Right atrium auricular region (tissue), 2 donors: ENCODE results near the gene ARL14EPL. TPM values are rescaled to one million over a fixed set of nuclear protein-coding genes. Genes with fewer than 3 reads are reported as not detected.
"Not testable (repeated sequence)": the region's sequence is repeated elsewhere in the genome, so short reads cannot be mapped to it uniquely, and the experiment has no call there.

ENCODE experiments used
- DNase-seq: peaks from one replicate; pipeline ENCODE4 v3.0.0-alpha.2; 2019; ENCODE audit warnings: low spot score
- H3K27ac ChIP-seq, 2 donors: fragments of 200-600 bp; sonication (generic); 1 replicate in 1 of 2; 2 replicates in 1 of 2; pipeline ENCODE4 v1.5.1; 2016 to 2019
- H3K27me3 ChIP-seq, 2 donors: fragments of 200-600 bp; sonication (generic); one replicate each; pipeline versions ENCODE4 v1.5.1 to v1.6.0; 2017 to 2019
- H3K36me3 ChIP-seq: fragments of 200-600 bp; sonication (generic); one replicate; pipeline ENCODE4 v1.5.1; 2016
- H3K4me1 ChIP-seq, 2 donors: fragments of 200-600 bp; sonication (generic); one replicate each; pipeline versions ENCODE4 v1.5.1 to v1.6.0; 2017 to 2019
- H3K4me3 ChIP-seq, 2 donors: fragments of 200-600 bp; sonication (generic); 1 replicate in 1 of 2; 2 replicates in 1 of 2; pipeline ENCODE4 v1.5.1; 2017 to 2019; ENCODE audit warnings: mild to moderate bottlenecking in 1 of 2, moderate library complexity in 1 of 2
- H3K9me3 ChIP-seq, 2 donors: fragments of 200-600 bp; sonication (generic); one replicate each; pipeline ENCODE4 v1.5.1; 2019
- CTCF ChIP-seq, 2 donors: fragments of 200-600 bp; sonication (generic); IDR thresholded peaks; one replicate each; pipeline ENCODE4 v1.5.1; 2019; ENCODE audit warnings: antibody characterized with exemption in 2 of 2
- total RNA-seq, 2 donors: library from RNA; depleted of rRNA; stranded (reverse); fragments of >200 nt; gene quantifications; one replicate each; pipeline ENCODE4 v1.1.0, GENCODE V29; 2016

ARL14EPL gene
- total RNA-seq, 2 donors from 2014 or later = not detected

- peaks cover 0 to 15% of the 10 kb centered on the region in 2 donors for H3K4me1 ChIP-seq
- no peaks in the 10 kb centered on the region for H3K9me3 ChIP-seq
- H3K27me3 ChIP-seq = no peaks in the 10 kb centered on the region
- H3K4me3 ChIP-seq = no peak overlapping the region
- DNase-seq = no peak
- no peak for TF ChIP-seq CTCF (IDR thresholded peaks at IDR 0.05)
- H3K27ac ChIP-seq = no peak overlapping the region
- H3K36me3 ChIP-seq = peaks cover 15% of the 10 kb centered on the region
Measured at GRCh38 chr5:116088062-116088461, 55.8 kb downstream of the ARL14EPL start.

- no peaks in the 10 kb centered on the region for H3K9me3 ChIP-seq
- H3K4me1 ChIP-seq = peaks cover 0 to 9% of the 10 kb centered on the region in 2 donors
- peak overlapping the region; percentile 2 to 61 for H3K27ac ChIP-seq
- H3K27me3 ChIP-seq = no peaks in the 10 kb centered on the region
- peaks cover 38% of the 10 kb centered on the region for H3K36me3 ChIP-seq
- no peak for TF ChIP-seq CTCF (IDR thresholded peaks at IDR 0.05)
- DNase-seq = no peak
- H3K4me3 ChIP-seq = no peak overlapping the region
Measured at GRCh38 chr5:116090302-116090701, 58.0 kb downstream of the ARL14EPL start.

GRCh38 chr5:116091416-116091815 lies 59.1 kb downstream of the ARL14EPL start:
- Histone ChIP-seq H3K4me1 (peaks cover 0 to under 1% of the 10 kb centered on the region in 2 donors), H3K27me3 (no peaks in the 10 kb centered on the region), H3K4me3 (no peak overlapping the region), H3K9me3 (no peaks in the 10 kb centered on the region), H3K36me3 (peaks cover 45% of the 10 kb centered on the region), H3K27ac (no peak overlapping the region)
- no peak for TF ChIP-seq CTCF (IDR thresholded peaks at IDR 0.05)
- DNase-seq = no peak

GRCh38 chr5:116097301-116097700 lies 65.0 kb downstream of the ARL14EPL start:
- DNase-seq = no peak
- Histone ChIP-seq H3K27me3 (no peaks in the 10 kb centered on the region), H3K9me3 (no peaks in the 10 kb centered on the region), H3K4me3 (no peak overlapping the region), H3K4me1 (no peaks in the 10 kb centered on the region), H3K27ac (no peak overlapping the region), H3K36me3 (peaks cover 38% of the 10 kb centered on the region)
- no peak for TF ChIP-seq CTCF (IDR thresholded peaks at IDR 0.05)

- Histone ChIP-seq H3K36me3 (peaks cover 21% of the 10 kb centered on the region), H3K9me3 (peaks cover 0 to 4% of the 10 kb centered on the region in 2 donors), H3K27me3 (no peaks in the 10 kb centered on the region), H3K4me1 (no peaks in the 10 kb centered on the region), H3K4me3 (no peak overlapping the region), H3K27ac (no peak overlapping the region)
- TF ChIP-seq CTCF (IDR thresholded peaks at IDR 0.05) = no peak
- no peak for DNase-seq
Measured at GRCh38 chr5:116098998-116099397, 66.7 kb downstream of the ARL14EPL start.

GRCh38 chr5:116104941-116105340 lies 72.7 kb downstream of the ARL14EPL start:
- not testable (repeated sequence) for H3K4me3 ChIP-seq, H3K27me3 ChIP-seq, H3K9me3 ChIP-seq, DNase-seq, H3K4me1 ChIP-seq, H3K27ac ChIP-seq, H3K36me3 ChIP-seq

Other genes starting within 250 kb of the ARL14EPL start
- 10 to 100 TPM; 24.7 to 66.0 TPM for gene CDO1, start 215.8 kb upstream of the ARL14EPL start, total RNA-seq
- 10 to 100 TPM; 15.7 to 19.4 TPM for gene ATG12, start 190.9 kb upstream of the ARL14EPL start, total RNA-seq
- 10 to 100 TPM; 50.1 to 63.4 TPM for gene AP3S1, start 190.5 kb upstream of the ARL14EPL start, total RNA-seq
- under 1 TPM; 0.19 to 0.39 TPM for gene LVRN, start 70.0 kb upstream of the ARL14EPL start, total RNA-seq
- gene COMMD10, start 52.6 kb downstream of the ARL14EPL start, total RNA-seq = 10 to 100 TPM; 20.2 to 43.6 TPM